ENCODE results near the gene RPS27. TPM values are rescaled to one million over a fixed set of nuclear protein-coding genes. Genes with fewer than 3 reads are reported as not detected.
"Not testable (repeated sequence)": the region's sequence is repeated elsewhere in the genome, so short reads cannot be mapped to it uniquely, and the experiment has no call there.

RPS27 gene
- total RNA-seq, 2 donors from 2014 or later: 1,661 to 1,802 TPM

GRCh38 chr1:154019940-154020339 lies 29.4 kb downstream of the RPS27 start:
- DNase-seq (ENCODE audit: low spot score): no peak
- intact Hi-C loops (cut with DNase I): no loop called here

GRCh38 chr1:154033697-154034096 lies 43.1 kb downstream of the RPS27 start:
- DNase-seq (ENCODE audit: low spot score); intact Hi-C loops (cut with DNase I): not testable (repeated sequence)

Small RNA genes within 50 kb of the gene (microRNA-seq; reads per million reads assigned to microRNA genes)
- gene MIR6737 (ENCODE audit: borderline microRNAs expressed in 2 of 2): 0.65 to 0.78 reads per million in 2 donors

Other genes with a start within 250 kb of the RPS27 start
- gene SLC27A3, start 215.4 kb upstream of the RPS27 start, total RNA-seq: 10 to 100 TPM; 60.5 to 64.5 TPM
- 10 to 100 TPM; 33.5 to 43.5 TPM for gene GATAD2B, start 67.8 kb upstream of the RPS27 start, total RNA-seq
- gene DENND4B, start 44.0 kb upstream of the RPS27 start, total RNA-seq: 10 to 100 TPM; 41.7 to 47.5 TPM
- 10 to 100 TPM; 26.6 to 31.0 TPM for gene CRTC2, start 32.1 kb upstream of the RPS27 start, total RNA-seq
- 10 to 100 TPM; 76.5 to 79.5 TPM for gene SLC39A1, start 27.2 kb upstream of the RPS27 start, total RNA-seq
- 1 to 10 TPM; 3.2 to 5.3 TPM for gene CREB3L4, start 22.9 kb upstream of the RPS27 start, total RNA-seq
- gene JTB, start 13.1 kb upstream of the RPS27 start, total RNA-seq: 10 to 100 TPM; 77.5 to 78.2 TPM
- gene RAB13, start 4.4 kb upstream of the RPS27 start, total RNA-seq: 100 to 1,000 TPM; 144 to 149 TPM
- gene NUP210L, start 164.3 kb downstream of the RPS27 start, total RNA-seq: under 1 TPM; 0.05 to 0.14 TPM
- gene TPM3, start 201.3 kb downstream of the RPS27 start, total RNA-seq: 100 to 1,000 TPM; 177 to 189 TPM
- not detected for gene CFAP141, start 215.6 kb downstream of the RPS27 start, total RNA-seq
- 100 to 1,000 TPM in 1 of 2 donors, 10 to 100 TPM in 1; 94.2 to 104 TPM for gene UBAP2L, start 230.2 kb downstream of the RPS27 start, total RNA-seq